A673 (cell line): ENCODE measurements around the gene STAG1. TPM values are rescaled to one million over a fixed set of nuclear protein-coding genes. Genes with fewer than 3 reads are reported as not detected.

ENCODE experiments used
- BruUV-seq: library from RNA; stranded (reverse); fragments of 400-500 nt; replicated peaks from 2 replicates; lab custom pipeline; 2021; lab: Mats Ljungman, UMichigan
- CTCF ChIA-PET: fragments of 300-600 bp; sonication (Branson Sonifier 250); formaldehyde crosslinking; loops from one replicate; lab custom pipeline; 2022; ENCODE audit warnings: antibody characterized with exemption; lab: Charles Lee
- POLR2A ChIA-PET: fragments of 300-600 bp; sonication (Branson Sonifier 250); formaldehyde crosslinking; loops from one replicate; lab custom pipeline; 2022; ENCODE audit warnings: antibody characterized with exemption; ENCODE audit not compliant: low non-redundant PET; lab: Charles Lee
- DNase-seq: peaks from one replicate; pipeline ENCODE4 v3.0.0-alpha.2; 2015; ENCODE audit warnings: low spot score
- H3K27ac ChIP-seq: fragments of 200-600 bp; sonication (generic); 2 replicates; pipeline ENCODE4 v1.5.1; 2016; ENCODE audit warnings: mixed run types, low read depth, mild to moderate bottlenecking, mixed read lengths, antibody characterized with exemption, low read length; ENCODE audit not compliant: poor library complexity, severe bottlenecking
- H3K27me3 ChIP-seq: fragments of 200-600 bp; sonication (generic); replicated peaks from 2 replicates; pipeline ENCODE4 v1.6.1; 2017; ENCODE audit warnings: mixed run types, low read depth, mild to moderate bottlenecking, mixed read lengths, antibody characterized with exemption, low read length; ENCODE audit not compliant: insufficient read depth, poor library complexity
- H3K36me3 ChIP-seq: fragments of 200-600 bp; sonication (generic); 2 replicates; pipeline ENCODE4 v1.6.1; 2016; ENCODE audit warnings: mixed run types, mild to moderate bottlenecking, mixed read lengths, antibody characterized with exemption, low read length; ENCODE audit not compliant: insufficient read depth, poor library complexity, severe bottlenecking
- H3K4me1 ChIP-seq: fragments of 200-600 bp; sonication (generic); 2 replicates; pipeline ENCODE4 v1.6.1; 2017; ENCODE audit warnings: mixed run types, mild to moderate bottlenecking, mixed read lengths, antibody characterized with exemption, low read length; ENCODE audit not compliant: insufficient read depth, poor library complexity, severe bottlenecking
- H3K4me3 ChIP-seq: fragments of 200-600 bp; sonication (generic); 2 replicates; pipeline ENCODE4 v1.5.1; 2016; ENCODE audit warnings: low read depth, mixed run types, mild to moderate bottlenecking, mixed read lengths, low read length; ENCODE audit not compliant: poor library complexity, severe bottlenecking
- H3K9me3 ChIP-seq: fragments of 200-600 bp; sonication (generic); 2 replicates; pipeline ENCODE4 v1.6.1; 2016; ENCODE audit warnings: mixed run types, low read depth, mild to moderate bottlenecking, mixed read lengths, antibody characterized with exemption, low read length; ENCODE audit not compliant: poor library complexity, severe bottlenecking
- EZH2 ChIP-seq: fragments of 200-600 bp; sonication (generic); IDR thresholded peaks from 2 replicates; pipeline ENCODE4 v1.6.1; 2017; ENCODE audit warnings: borderline replicate concordance, low read depth, mild to moderate bottlenecking, mixed read lengths, antibody characterized with exemption, low read length; ENCODE audit not compliant: poor library complexity, severe bottlenecking
- intact Hi-C: fragments of 100-400 bp; cut with micrococcal nuclease; formaldehyde crosslinking; loops from one replicate; pipeline ENCODE4 v1.10.0; 2022; ENCODE audit not compliant: unreplicated experiment
- total RNA-seq: library from RNA; stranded (reverse); gene quantifications from 2 replicates; pipeline ENCODE4 v1.2.3, GENCODE V29; 2021
- TF ChIP-seq, protein P1 (sequence below): fragments of 300-800, 200-600 bp; sonication (generic); conservative IDR thresholded peaks from 2 replicates; pipeline ENCODE4 v1.5.1; 2017; ENCODE audit warnings: low read depth, mild to moderate bottlenecking, antibody characterized with exemption, low read length, moderate library complexity, mixed read lengths

The STAG1 gene
- total RNA-seq, 1 experiment from 2014 or later, result 47.4 TPM

- intact Hi-C loops, result no loop called here
- peaks cover 12% of the 10 kb centered on the region for H3K4me1 ChIP-seq
- ChIA-PET CTCF (no interaction called here), POLR2A (no interaction called here)
- H3K36me3 ChIP-seq, result no peaks in the 10 kb centered on the region
- H3K27me3 ChIP-seq, result no peaks in the 10 kb centered on the region
- H3K4me3 ChIP-seq, result no peak overlapping the region
- TF ChIP-seq, protein P1, sequence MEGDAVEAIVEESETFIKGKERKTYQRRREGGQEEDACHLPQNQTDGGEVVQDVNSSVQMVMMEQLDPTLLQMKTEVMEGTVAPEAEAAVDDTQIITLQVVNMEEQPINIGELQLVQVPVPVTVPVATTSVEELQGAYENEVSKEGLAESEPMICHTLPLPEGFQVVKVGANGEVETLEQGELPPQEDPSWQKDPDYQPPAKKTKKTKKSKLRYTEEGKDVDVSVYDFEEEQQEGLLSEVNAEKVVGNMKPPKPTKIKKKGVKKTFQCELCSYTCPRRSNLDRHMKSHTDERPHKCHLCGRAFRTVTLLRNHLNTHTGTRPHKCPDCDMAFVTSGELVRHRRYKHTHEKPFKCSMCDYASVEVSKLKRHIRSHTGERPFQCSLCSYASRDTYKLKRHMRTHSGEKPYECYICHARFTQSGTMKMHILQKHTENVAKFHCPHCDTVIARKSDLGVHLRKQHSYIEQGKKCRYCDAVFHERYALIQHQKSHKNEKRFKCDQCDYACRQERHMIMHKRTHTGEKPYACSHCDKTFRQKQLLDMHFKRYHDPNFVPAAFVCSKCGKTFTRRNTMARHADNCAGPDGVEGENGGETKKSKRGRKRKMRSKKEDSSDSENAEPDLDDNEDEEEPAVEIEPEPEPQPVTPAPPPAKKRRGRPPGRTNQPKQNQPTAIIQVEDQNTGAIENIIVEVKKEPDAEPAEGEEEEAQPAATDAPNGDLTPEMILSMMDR, result no peak
- no peak for TF ChIP-seq EZH2
- no peak overlapping the region for H3K27ac ChIP-seq
- H3K9me3 ChIP-seq, result no peaks in the 10 kb centered on the region
- DNase-seq, result no peak
- BruUV-seq, result no TSS peak
Measured at GRCh38 chr3:136733317-136733833, 18.8 kb downstream of the STAG1 start.

GRCh38 chr3:136731274-136731884 lies 20.8 kb downstream of the STAG1 start:
- no peak overlapping the region for H3K4me3 ChIP-seq
- intact Hi-C loops, result no loop called here
- TF ChIP-seq, protein P1, result no peak
- no peak for TF ChIP-seq EZH2
- no peaks in the 10 kb centered on the region for H3K27me3 ChIP-seq
- no peaks in the 10 kb centered on the region for H3K9me3 ChIP-seq
- no TSS peak for BruUV-seq
- H3K27ac ChIP-seq, result no peak overlapping the region
- no peaks in the 10 kb centered on the region for H3K36me3 ChIP-seq
- no peak for DNase-seq
- H3K4me1 ChIP-seq, result peaks cover 17% of the 10 kb centered on the region
- ChIA-PET CTCF (no interaction called here), POLR2A (no interaction called here)

DNA sequence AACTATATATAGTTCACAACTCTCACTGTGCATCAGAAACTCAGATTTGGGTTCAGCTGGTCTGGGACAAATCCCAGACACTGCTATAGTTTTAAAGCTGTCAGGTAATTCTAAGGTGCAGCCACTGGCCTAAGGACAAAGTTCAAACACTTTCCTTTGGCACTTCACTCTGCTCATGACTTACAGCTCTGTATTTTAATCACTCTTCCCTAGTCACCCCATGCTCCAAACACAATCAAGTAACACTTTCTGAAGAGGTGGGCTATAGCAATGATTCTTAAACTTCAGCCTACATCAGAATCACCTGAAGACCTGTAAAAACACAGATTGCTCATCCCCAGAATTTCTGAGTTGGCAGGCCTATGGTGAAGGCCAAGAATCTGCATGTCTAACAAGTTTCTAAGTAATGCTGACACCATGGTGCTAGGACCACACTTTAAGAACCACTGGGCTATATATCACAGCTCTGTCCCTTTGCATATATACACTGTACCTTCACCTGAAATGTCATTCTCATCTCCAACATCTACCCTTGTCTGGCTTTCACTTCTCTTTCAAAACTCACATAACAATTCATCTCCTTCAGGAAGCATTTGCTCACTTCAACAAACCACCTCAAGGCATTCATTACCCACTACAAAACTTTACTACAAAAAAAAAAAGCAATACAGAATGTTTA lies 21.4 kb downstream of the STAG1 start:
- ChIA-PET CTCF (no interaction called here), POLR2A (interaction anchor here (1.3 kb wide), 1 partner anchor 224 kb away, joined by 11 read pairs; no protein-coding TSS in a partner anchor)
- DNase-seq, result no peak
- TF ChIP-seq EZH2, result no peak
- TF ChIP-seq, protein P1, result no peak
- no TSS peak for BruUV-seq
- intact Hi-C loops, result no loop called here
- Histone ChIP-seq H3K9me3 (no peaks in the 10 kb centered on the region), H3K4me1 (peaks cover 21% of the 10 kb centered on the region), H3K36me3 (no peaks in the 10 kb centered on the region), H3K4me3 (no peak overlapping the region), H3K27me3 (no peaks in the 10 kb centered on the region), H3K27ac (no peak overlapping the region)
